ENCODE results near the gene RUBCNL. TPM values are rescaled to one million over a fixed set of nuclear protein-coding genes. Genes with fewer than 3 reads are reported as not detected.

RUBCNL gene
- total RNA-seq, 1 experiment from 2014 or later, result 1.4 TPM

DNA sequence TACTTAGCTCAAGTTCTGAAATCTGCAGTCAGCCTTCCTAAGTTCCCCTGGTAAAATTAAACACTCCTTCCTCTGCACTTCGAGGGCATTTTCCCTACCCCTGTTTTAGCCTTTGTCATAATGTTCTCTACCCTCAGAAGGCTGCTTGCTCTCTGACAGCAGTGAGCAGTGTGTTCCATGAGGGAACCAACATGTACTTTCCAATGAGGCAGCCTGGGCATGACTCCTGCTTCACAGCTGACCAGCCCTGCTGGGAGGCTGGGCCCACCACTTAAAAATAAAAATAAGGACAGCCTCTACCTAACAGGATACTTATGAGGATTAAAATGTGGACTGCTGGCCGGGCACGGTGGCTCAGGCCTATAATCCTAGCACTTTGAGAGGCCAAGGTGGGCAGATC lies 26.4 kb downstream of the RUBCNL start:
- no peak overlapping the region for H3K4me3 Mint-ChIP-seq
- H3K23ac ChIP-seq (ENCODE audit: insufficient read length, low read depth, low read length), result no peak overlapping the region
- H3K9me3 ChIP-seq (ENCODE audit: control insufficient read depth, low read depth, low read length), result no peaks in the 10 kb centered on the region
- no peak overlapping the region for H3K56ac ChIP-seq (ENCODE audit: insufficient read length, low read depth, low read length)
- no peaks in the 10 kb centered on the region for H3K27me3 Mint-ChIP-seq (ENCODE audit: low read depth)
- no CpG with 5 or more reads among the region's 3 CpGs for WGBS (ENCODE audit: extremely low coverage, insufficient read length, low lambda C conversion rate)
- H4K8ac ChIP-seq (replicated peaks; ENCODE audit: insufficient read length, low read depth, low read length), result no peak overlapping the region
- no peak overlapping the region for H3K27ac ChIP-seq (ENCODE audit: insufficient read length, low read depth, low read length)
- H4K91ac ChIP-seq (ENCODE audit: insufficient read length, low read depth, low read length), result no peak overlapping the region
- TF ChIP-seq, protein P1, sequence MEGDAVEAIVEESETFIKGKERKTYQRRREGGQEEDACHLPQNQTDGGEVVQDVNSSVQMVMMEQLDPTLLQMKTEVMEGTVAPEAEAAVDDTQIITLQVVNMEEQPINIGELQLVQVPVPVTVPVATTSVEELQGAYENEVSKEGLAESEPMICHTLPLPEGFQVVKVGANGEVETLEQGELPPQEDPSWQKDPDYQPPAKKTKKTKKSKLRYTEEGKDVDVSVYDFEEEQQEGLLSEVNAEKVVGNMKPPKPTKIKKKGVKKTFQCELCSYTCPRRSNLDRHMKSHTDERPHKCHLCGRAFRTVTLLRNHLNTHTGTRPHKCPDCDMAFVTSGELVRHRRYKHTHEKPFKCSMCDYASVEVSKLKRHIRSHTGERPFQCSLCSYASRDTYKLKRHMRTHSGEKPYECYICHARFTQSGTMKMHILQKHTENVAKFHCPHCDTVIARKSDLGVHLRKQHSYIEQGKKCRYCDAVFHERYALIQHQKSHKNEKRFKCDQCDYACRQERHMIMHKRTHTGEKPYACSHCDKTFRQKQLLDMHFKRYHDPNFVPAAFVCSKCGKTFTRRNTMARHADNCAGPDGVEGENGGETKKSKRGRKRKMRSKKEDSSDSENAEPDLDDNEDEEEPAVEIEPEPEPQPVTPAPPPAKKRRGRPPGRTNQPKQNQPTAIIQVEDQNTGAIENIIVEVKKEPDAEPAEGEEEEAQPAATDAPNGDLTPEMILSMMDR (conservative IDR thresholded peaks at IDR 0.05), result no peak
- DNase-seq, result no peak
- H2AFZ ChIP-seq (ENCODE audit: low read length), result no peak overlapping the region
- H2BK20ac ChIP-seq (ENCODE audit: low read depth, low read length, poor library complexity, severe bottlenecking), result no peak overlapping the region
- no peaks in the 10 kb centered on the region for H3K4me1 ChIP-seq (ENCODE audit: insufficient read depth, low read length)
- H3K79me2 ChIP-seq (ENCODE audit: insufficient read depth, low read length), result no peaks in the 10 kb centered on the region
- no peak overlapping the region for H3K4ac ChIP-seq (ENCODE audit: low read depth, low read length)
- no peak overlapping the region for H2BK15ac ChIP-seq (ENCODE audit: low read depth, low read length)
- H3K9ac ChIP-seq (ENCODE audit: extremely low read depth, insufficient read length, low read length), result no peak overlapping the region
- H3K4me1 Mint-ChIP-seq, result peaks cover 0 to 10% of the 10 kb centered on the region in 2 experiments; a peak in 3 of 4 replicates
- H3K36me3 Mint-ChIP-seq (ENCODE audit: insufficient read depth in 1 of 3, low read depth in 3 of 3), result no peaks in the 10 kb centered on the region
- no peak overlapping the region for H3K4me2 ChIP-seq (ENCODE audit: insufficient read depth, insufficient read length, low read length)
- no peaks in the 10 kb centered on the region for H3K79me1 ChIP-seq (ENCODE audit: insufficient read depth, low read depth, low read length, poor library complexity, severe bottlenecking)
- H3K9me3 Mint-ChIP-seq, result no peaks in the 10 kb centered on the region
- no peak overlapping the region for H2BK12ac ChIP-seq (ENCODE audit: insufficient read length, low read depth, low read length)
- H3K27ac Mint-ChIP-seq, result no peak overlapping the region; a peak in 2 of 7 replicates
- H3K27me3 ChIP-seq (ENCODE audit: insufficient read depth, low read length), result no peaks in the 10 kb centered on the region
- H3K14ac ChIP-seq (ENCODE audit: insufficient read depth, low read length), result no peak overlapping the region
- H2AK5ac ChIP-seq (ENCODE audit: insufficient read length, low read length), result no peak overlapping the region
- H4K5ac ChIP-seq (ENCODE audit: insufficient read length, low read depth, low read length), result no peak overlapping the region
- no peak overlapping the region for H2BK5ac ChIP-seq (ENCODE audit: insufficient read length, low read length)
- H3T11ph ChIP-seq (ENCODE audit: low read length), result no peak overlapping the region
- no peaks in the 10 kb centered on the region for H4K20me1 ChIP-seq (ENCODE audit: control insufficient read depth, insufficient read depth, insufficient read length)
- H3K18ac ChIP-seq (ENCODE audit: insufficient read length, low read depth, low read length), result no peak overlapping the region
- no peaks in the 10 kb centered on the region for H3K23me2 ChIP-seq (ENCODE audit: insufficient read length, low read depth, low read length, poor library complexity, severe bottlenecking)
- no peak overlapping the region for H2BK120ac ChIP-seq (ENCODE audit: low read depth, low read length, poor library complexity, severe bottlenecking)
